Gastroesophageal sphincter (tissue), 4 donors: Measurements from ENCODE around the gene IKZF5. TPM values are rescaled to one million over a fixed set of nuclear protein-coding genes. Genes with fewer than 3 reads are reported as not detected.

Experiments
- ATAC-seq: fragments of 150-250 bp; one replicate; pipeline ENCODE4 v1.9.1; 2016; ENCODE audit warnings: mild to moderate bottlenecking, moderate library complexity
- H3K27ac ChIP-seq, 4 donors: fragments of 200-600 bp; sonication (generic) in 3 of 4; 1 replicate in 3 of 4; 2 replicates in 1 of 4; pipeline ENCODE4 v1.5.1; 2016 to 2019
- H3K27me3 ChIP-seq: fragments of 200-600 bp; sonication (generic); one replicate; pipeline ENCODE4 v1.5.1; 2019
- H3K36me3 ChIP-seq, 2 donors: fragments of 200-600 bp; sonication (generic); one replicate each; pipeline ENCODE4 v1.5.1; 2019; ENCODE audit warnings: control low read depth in 1 of 2
- H3K4me1 ChIP-seq, 3 donors: fragments of 200-600 bp; sonication (generic); 1 replicate in 2 of 3; 2 replicates in 1 of 3; pipeline ENCODE4 v1.5.1; 2016 to 2019; ENCODE audit warnings: control low read depth in 2 of 3
- H3K4me3 ChIP-seq, 2 donors: fragments of 200-600 bp; sonication (generic); one replicate each; pipeline ENCODE4 v1.5.1; 2019; ENCODE audit warnings: mild to moderate bottlenecking in 1 of 2, moderate library complexity in 1 of 2
- H3K9me3 ChIP-seq, 3 donors: fragments of 200-600 bp; sonication (generic); one replicate each; pipeline ENCODE4 v1.5.1; 2017 to 2019; ENCODE audit warnings: control low read depth in 2 of 3
- EP300 ChIP-seq: sonication (generic); formaldehyde crosslinking; IDR thresholded peaks from one replicate; pipeline ENCODE4 v1.6.1; 2017; ENCODE audit warnings: antibody characterized with exemption, mild to moderate bottlenecking
- POLR2A ChIP-seq, 2 donors: fragments of 450-650 bp; IDR thresholded peaks; one replicate each; pipeline ENCODE4 v1.6.1; 2017; ENCODE audit warnings: antibody characterized with exemption in 2 of 2, mild to moderate bottlenecking in 2 of 2, moderate library complexity in 1 of 2
- POLR2AphosphoS5 ChIP-seq: sonication (generic); formaldehyde crosslinking; IDR thresholded peaks from one replicate; pipeline ENCODE4 v1.6.1; 2017; ENCODE audit warnings: antibody characterized with exemption
- WGBS, 2 donors: methylation state at CpG; one replicate each; pipeline ENCODE4 v1.1.5; 2018; ENCODE audit warnings: low coverage in 1 of 2; 5-methylcytosine and 5-hydroxymethylcytosine counted together
- total RNA-seq, 4 donors: library from RNA; depleted of rRNA; stranded (reverse); fragments of >200 nt; gene quantifications; one replicate each; pipeline ENCODE4 v1.1.0, GENCODE V29; 2016
- TF ChIP-seq, protein P1 (sequence below), 4 experiments: fragments of 200-600 bp in 2 of 4; fragments of 450-650 bp in 2 of 4; sonication (generic) in 1 of 4; IDR thresholded peaks; one replicate each; pipeline ENCODE4 v1.5.1; 2017 to 2019; ENCODE audit warnings: antibody characterized with exemption in 4 of 4, mild to moderate bottlenecking in 2 of 4, moderate library complexity in 2 of 4

Gene IKZF5
- total RNA-seq, 4 donors from 2014 or later: 5.8 to 14.3 (median 9.5) TPM

DNA sequence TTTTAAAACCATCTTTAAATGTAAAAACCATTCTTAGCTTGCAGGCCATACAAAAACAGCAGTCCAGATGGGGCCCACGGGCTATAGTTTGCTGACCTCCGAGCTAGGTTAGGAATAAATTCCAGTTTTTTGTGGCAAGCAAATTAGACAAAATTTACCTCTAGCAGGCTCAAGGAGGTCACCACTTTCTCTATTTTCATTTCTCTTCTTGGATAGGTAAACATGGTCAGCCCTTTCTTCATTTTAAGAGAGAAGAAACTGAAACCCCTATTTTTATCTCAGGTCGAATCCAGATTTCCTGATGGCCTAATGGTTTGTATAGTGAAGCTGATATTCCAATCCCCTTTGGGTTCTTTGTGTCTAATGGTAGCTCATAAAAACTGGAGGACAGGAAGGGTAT, 10.7 kb downstream of the IKZF5 start:
- Histone ChIP-seq H3K4me3 (no peak overlapping the region), H3K27me3 (no peaks in the 10 kb centered on the region), H3K9me3 (no peaks in the 10 kb centered on the region), H3K36me3 (peaks cover 0 to 53% of the 10 kb centered on the region in 2 donors), H3K4me1 (peaks cover 0 to 23% (median 0%) of the 10 kb centered on the region in 3 donors), H3K27ac (no peak overlapping the region)
- ATAC-seq: no peak
- WGBS, 2 donors: 73 to 85% methylated on average over 2 to 3 of the region's 3 CpGs
- no peak for TF ChIP-seq POLR2AphosphoS5
- no peak for TF ChIP-seq EP300
- TF ChIP-seq, protein P1, sequence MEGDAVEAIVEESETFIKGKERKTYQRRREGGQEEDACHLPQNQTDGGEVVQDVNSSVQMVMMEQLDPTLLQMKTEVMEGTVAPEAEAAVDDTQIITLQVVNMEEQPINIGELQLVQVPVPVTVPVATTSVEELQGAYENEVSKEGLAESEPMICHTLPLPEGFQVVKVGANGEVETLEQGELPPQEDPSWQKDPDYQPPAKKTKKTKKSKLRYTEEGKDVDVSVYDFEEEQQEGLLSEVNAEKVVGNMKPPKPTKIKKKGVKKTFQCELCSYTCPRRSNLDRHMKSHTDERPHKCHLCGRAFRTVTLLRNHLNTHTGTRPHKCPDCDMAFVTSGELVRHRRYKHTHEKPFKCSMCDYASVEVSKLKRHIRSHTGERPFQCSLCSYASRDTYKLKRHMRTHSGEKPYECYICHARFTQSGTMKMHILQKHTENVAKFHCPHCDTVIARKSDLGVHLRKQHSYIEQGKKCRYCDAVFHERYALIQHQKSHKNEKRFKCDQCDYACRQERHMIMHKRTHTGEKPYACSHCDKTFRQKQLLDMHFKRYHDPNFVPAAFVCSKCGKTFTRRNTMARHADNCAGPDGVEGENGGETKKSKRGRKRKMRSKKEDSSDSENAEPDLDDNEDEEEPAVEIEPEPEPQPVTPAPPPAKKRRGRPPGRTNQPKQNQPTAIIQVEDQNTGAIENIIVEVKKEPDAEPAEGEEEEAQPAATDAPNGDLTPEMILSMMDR (IDR thresholded peaks at IDR 0.05): no peak
- no peak for TF ChIP-seq POLR2A (IDR thresholded peaks at IDR 0.05)

GRCh38 chr10:122995936-122996335, 12.7 kb downstream of the IKZF5 start:
- Histone ChIP-seq H3K4me3 (no peak overlapping the region), H3K9me3 (no peaks in the 10 kb centered on the region), H3K27me3 (no peaks in the 10 kb centered on the region), H3K4me1 (peaks cover 0 to 23% (median 0%) of the 10 kb centered on the region in 3 donors), H3K27ac (no peak overlapping the region), H3K36me3 (peaks cover 0 to 65% of the 10 kb centered on the region in 2 donors)
- TF ChIP-seq EP300: no peak
- TF ChIP-seq, protein P1 (IDR thresholded peaks at IDR 0.05): no peak
- no peak for TF ChIP-seq POLR2A (IDR thresholded peaks at IDR 0.05)
- no peak for TF ChIP-seq POLR2AphosphoS5
- 48 to 69% methylated on average over 4 of the region's 4 CpGs for WGBS, 2 donors
- ATAC-seq: no peak

DNA sequence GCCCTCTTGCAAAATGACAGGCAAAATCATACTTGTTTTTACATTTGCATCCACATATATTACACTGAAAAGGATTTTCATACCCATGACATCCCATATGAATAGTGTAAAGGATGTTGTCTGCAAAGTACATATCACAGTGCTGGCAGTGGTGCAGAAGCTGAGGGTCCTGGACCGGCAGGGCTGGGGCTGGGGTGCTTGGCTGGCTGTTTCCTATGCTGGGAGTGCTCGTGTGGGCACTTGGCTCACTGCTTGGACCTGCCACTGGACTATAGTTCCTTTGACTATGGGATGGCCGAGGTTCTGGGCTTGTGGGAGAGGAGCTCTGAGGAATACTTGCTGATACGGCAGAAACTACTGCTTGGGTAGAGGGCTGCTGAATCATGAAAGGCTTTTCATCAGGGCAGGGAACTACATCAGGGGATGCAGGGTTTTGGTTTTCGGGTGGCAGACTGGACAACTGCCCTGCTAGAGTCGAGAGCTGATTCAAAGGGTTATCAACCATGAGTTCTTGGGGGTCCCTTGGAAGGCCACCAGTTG, 14.7 kb downstream of the IKZF5 start:
- no peak for ATAC-seq
- Histone ChIP-seq H3K4me3 (no peak overlapping the region), H3K27me3 (no peaks in the 10 kb centered on the region), H3K9me3 (no peaks in the 10 kb centered on the region), H3K27ac (no peak overlapping the region), H3K4me1 (peaks cover 0 to 11% (median 0%) of the 10 kb centered on the region in 3 donors), H3K36me3 (peaks cover 0 to 72% of the 10 kb centered on the region in 2 donors)
- no peak for TF ChIP-seq EP300
- TF ChIP-seq POLR2AphosphoS5: no peak
- no peak for TF ChIP-seq POLR2A (IDR thresholded peaks at IDR 0.05)
- TF ChIP-seq, protein P1 (IDR thresholded peaks at IDR 0.05): no peak
- WGBS, 2 donors: 93% methylated on average over 3 of the region's 6 CpGs; no CpG with 5 or more reads in 1 of the 2 donors

GRCh38 chr10:122992031-122992585, 16.5 kb downstream of the IKZF5 start:
- no peak overlapping the region for H3K4me3 ChIP-seq
- TF ChIP-seq POLR2A (IDR thresholded peaks at IDR 0.05): no peak
- TF ChIP-seq POLR2AphosphoS5: no peak
- TF ChIP-seq EP300: no peak
- TF ChIP-seq, protein P1 (IDR thresholded peaks at IDR 0.05): no peak
- ATAC-seq: no peak
- H3K27me3 ChIP-seq: no peaks in the 10 kb centered on the region
- WGBS, 2 donors: 61 to 69% methylated on average over 1 of the region's 1 CpG
- H3K36me3 ChIP-seq: peaks cover 0 to 58% of the 10 kb centered on the region in 2 donors
- H3K4me1 ChIP-seq: peaks cover 0 to 5% (median 0%) of the 10 kb centered on the region in 3 donors
- no peak overlapping the region for H3K27ac ChIP-seq
- H3K9me3 ChIP-seq: no peaks in the 10 kb centered on the region

- ATAC-seq: no peak
- 66 to 68% methylated on average over 5 of the region's 5 CpGs for WGBS, 2 donors
- no peaks in the 10 kb centered on the region for H3K4me1 ChIP-seq
- H3K9me3 ChIP-seq: no peaks in the 10 kb centered on the region
- H3K27ac ChIP-seq: no peak overlapping the region
- no peaks in the 10 kb centered on the region for H3K27me3 ChIP-seq
- H3K4me3 ChIP-seq: no peak overlapping the region
- peaks cover 0 to 40% of the 10 kb centered on the region in 2 donors for H3K36me3 ChIP-seq
- TF ChIP-seq POLR2A (IDR thresholded peaks at IDR 0.05): no peak
- TF ChIP-seq POLR2AphosphoS5: no peak
- TF ChIP-seq, protein P1 (IDR thresholded peaks at IDR 0.05): no peak
- TF ChIP-seq EP300: no peak
Observed at GRCh38 chr10:122990278-122990677, 18.3 kb downstream of the IKZF5 start.
